Posterior cingulate gyrus (tissue), 11 donors: Measurements from ENCODE around the gene PHLPP1.
A peak's percentile ranks its signal among the peaks of the same experiment; 100 is the strongest.

Experiments
- DNase-seq, 10 donors: peaks; one replicate each; pipeline versions ENCODE4 v3.0.0 to v3.0.0-alpha.2; 2020 to 2021; ENCODE audit warnings: mixed read lengths in 3 of 10
- intact Hi-C: fragments of 100-400 bp; cut with DNase I; formaldehyde crosslinking; loops from one replicate; pipeline ENCODE4 v1.15.1; 2023

PHLPP1 gene

DNA sequence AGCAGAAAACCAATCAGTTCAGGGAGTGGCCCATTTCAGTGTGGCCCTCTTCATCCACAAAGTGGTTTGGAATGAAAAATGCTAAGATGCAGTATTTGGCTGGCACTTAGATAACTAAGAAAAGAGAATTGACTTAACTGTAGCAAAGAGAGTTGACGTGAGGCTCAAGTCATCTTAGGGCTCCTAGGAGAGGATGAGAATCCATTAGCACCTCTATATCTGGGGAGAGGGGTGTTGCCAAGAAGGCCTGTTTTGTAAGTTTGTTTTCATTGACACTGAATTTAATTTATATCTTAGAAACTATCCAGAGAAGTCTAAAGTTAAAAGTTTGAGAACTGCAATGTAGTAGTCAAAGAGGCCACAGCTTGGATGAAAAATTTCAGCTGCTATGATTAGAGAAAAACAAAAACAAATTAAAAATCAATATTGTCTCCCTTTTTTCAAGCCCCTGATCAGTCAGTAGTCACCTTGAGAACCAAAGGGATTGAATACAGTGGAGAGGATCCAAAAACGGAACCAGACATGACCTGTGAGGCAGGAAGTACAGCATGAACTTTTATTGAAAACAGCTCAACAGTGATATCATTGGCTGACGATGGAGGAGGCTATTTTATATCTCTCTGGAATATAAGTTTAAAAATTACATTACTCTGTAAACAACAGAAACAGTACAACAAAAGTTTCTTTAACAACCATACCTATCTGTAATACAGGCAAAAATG, 52.7 kb downstream of the PHLPP1 start:
- DNase-seq = no peak
- intact Hi-C loops = no loop called here

DNA sequence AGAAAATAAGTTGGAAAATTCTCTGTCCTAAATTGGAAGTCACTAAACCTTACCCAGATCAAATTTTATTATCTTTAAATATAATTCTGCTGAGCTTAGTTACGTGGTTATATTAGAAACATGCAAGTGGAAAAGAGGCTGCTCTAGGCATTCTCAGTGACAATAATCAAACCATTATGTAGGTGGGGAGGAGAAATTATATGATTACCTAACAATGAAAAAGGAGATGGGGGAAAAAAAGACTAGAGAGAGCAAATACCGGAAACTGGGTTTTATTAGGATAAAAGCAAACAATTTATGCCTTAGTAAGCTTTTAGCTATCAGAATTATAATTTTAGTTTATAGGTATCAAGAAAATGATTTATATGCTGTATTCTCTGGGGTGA, 53.2 kb downstream of the PHLPP1 start:
- intact Hi-C loops = no loop called here
- no peak for DNase-seq

DNA sequence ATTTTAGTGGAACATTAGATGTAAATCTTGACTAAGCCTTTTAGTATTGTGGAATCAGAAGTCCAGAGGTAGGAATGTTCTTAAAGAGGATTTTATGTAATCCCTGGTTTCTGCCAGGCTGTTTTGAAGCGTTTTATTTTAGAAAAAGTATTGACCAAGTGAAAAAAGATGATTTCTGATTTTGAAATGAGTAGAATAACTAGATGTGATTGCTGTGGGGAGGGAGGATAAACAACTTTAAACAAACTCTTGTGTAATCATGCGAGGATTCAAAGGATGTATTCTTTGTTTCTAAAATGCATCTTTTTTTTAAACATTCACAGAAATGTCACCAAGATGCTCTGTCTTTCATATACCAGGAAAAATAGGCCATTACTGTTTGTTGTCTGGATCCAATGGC, 53.9 kb downstream of the PHLPP1 start:
- no peak for DNase-seq
- intact Hi-C loops = no loop called here

- DNase-seq = no peak
- intact Hi-C loops = no loop called here
Observed at GRCh38 chr18:62771494-62772270, 56.3 kb downstream of the PHLPP1 start.

DNA sequence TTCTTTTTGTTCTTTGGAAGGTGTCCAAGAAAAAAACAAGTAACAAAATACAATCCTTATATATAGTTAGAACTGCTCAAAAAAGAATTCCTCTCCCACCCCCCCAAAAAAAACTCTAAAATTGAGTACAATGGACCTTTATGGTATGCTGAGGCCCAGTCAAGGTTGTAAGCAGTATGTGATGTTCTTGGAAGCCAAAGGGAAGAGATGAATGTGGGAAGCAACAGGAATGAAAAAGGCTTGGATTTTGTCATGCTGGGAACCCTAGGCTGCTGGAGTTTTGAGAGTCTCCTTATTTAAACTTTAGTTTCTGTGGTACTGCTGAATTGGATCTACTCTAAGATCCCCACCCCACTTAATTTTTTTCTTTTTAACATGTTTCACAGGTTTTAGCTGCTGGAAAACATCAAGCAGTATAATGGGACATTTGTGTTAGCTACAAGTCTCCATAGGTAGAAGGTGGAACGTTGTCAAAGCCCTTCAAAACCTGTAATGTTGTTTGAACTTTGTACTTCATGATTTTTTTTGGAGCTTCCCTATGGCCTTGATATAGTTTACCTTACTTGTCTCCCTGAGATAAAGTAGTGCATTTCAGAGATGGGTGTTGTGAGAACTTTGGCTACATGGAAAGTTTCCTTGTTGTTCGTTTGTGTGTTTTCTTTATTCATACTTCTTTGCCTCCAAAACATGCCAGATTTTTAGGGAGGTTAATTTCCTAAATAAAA, 57.7 kb downstream of the PHLPP1 start:
- no peak for DNase-seq
- intact Hi-C loops = no loop called here

- intact Hi-C loops = no loop called here
Observed at GRCh38 chr18:62773691-62774090, 58.4 kb downstream of the PHLPP1 start.

GRCh38 chr18:62776024-62776570, 60.8 kb downstream of the PHLPP1 start:
- DNase-seq = no peak
- intact Hi-C loops = no loop called here

More at GRCh38 chr18:62773691-62774090, 58.4 kb downstream of the PHLPP1 start:
- no peak for DNase-seq

DNA sequence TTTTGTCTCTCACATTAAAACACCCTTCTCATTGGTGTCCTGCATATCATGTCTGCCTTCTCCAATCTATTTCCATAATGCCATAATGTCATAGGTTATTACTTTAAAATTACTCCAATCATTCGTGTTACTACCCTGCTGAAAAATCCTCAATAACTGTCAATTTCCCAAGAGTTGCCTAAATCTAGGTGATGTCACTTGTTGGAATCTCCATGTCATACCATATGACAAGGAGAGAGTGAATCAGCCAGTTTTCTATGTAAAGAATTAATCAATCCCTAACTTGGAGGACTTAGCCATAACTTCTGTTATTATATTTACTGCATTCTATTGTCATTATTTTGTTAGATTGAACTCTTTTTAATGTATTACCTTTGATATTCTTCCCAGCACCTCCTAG, 62.5 kb downstream of the PHLPP1 start:
- intact Hi-C loops = no loop called here
- no peak for DNase-seq

DNA sequence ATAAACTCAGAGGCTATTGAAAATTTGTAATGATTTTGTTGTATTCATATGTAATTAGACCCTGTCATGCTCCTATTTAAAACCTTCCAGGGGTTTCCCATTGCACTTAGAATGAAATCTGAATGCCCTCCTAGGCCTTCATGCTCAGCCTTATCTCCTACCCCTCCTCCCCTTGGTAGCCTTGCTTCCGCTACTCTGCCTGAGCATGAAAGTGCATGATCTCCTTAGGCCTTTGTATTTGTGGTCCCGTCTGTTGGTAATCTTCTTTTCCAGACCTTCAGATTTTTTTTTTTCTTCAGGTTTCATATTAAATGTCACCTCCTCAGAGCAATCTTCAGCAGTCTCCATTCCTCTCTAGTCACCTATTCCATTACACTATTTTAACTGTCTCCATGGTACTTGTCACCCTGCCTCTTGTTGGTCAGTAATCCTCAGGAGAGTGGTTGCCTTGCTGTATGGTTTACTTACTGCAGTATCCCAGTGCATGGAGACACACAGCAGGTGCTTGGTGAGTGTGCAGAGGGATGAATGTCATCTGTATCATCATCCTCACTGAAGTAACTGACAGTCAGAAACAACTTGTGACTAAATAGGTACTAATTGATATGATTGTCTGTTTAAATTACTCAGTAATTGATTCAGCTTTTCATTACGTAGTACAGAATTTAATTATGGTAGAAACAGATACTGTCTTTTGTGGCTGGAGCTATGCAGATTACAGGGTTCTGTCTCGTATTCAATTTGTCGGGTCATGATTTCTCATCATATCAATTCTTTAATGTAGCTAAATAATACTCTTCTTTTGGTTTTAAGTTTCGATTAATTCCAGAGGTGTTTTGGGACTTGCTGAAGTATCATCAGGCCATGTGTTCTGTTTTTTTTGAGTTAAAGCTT, 63.9 kb downstream of the PHLPP1 start:
- intact Hi-C loops = no loop called here
- no peak for DNase-seq

DNA sequence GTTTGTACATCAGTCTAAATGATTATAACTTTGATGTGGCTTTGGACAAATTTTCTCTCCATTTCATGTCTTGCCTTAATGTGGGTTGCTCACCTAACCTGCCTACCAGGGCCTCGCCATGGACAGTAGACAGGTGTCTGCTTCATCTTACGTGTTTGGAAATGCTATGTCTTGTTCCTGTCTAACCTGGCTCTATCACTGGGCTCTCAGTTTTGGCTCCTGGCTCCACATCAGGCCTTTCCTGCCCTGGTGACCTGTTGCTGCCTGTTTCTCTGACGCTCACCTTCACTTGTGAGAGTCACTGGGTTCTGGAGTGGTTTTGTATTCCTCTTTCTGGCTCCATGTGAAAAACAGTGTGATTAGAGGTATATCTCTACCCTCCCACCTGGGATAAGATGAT, 65.9 kb downstream of the PHLPP1 start:
- intact Hi-C loops = loop anchor here (5.0 kb wide), 1 partner anchor 59 kb away; no protein-coding TSS in a partner anchor
- DNase-seq = no peak

DNA sequence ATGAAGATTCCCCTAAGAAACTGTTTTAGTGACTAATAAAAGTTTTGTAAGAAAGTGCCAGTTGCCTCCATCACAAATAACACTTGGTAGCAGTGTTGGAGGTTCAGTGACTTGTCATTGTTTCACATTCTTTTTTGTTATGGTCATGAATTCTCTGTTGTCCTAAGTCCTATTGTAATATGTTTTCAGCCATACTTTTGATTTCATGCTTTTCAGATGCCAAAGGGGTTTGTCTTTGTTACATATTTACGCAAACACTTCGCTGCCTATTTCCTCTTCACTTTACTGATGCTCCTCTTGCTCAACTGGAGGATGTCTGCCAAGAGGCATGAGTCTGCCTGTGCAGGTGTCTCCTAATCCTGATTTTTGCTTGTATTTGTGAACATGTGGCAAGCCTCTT, 66.6 kb downstream of the PHLPP1 start:
- intact Hi-C loops = loop anchor here (5.0 kb wide), 1 partner anchor 60 kb away; no protein-coding TSS in a partner anchor
- DNase-seq = no peak

- no peak for DNase-seq
- intact Hi-C loops = loop anchor here (5.0 kb wide), 1 partner anchor 62 kb away; no protein-coding TSS in a partner anchor
Observed at GRCh38 chr18:62784338-62784965, 69.1 kb downstream of the PHLPP1 start.

DNA sequence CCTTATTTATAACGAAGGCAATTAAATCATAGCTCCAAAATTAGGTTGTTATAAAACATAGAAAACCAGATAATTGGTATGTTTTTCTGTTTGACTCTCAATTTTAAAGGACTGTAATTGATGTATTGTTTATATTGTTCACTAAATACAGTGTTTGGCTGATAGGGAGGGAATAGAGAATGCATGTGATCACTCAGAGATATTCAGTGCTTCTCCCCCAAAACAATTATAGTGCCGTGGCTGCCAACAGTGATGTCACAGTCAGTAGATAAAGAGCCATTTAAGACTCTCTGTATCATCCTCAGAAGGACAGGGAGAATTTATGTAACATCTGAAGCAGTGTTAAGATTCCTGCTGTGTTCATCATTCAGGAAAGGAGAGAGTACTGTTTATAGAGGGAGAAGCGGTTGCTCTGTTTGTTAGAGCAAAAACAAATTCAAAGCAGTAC, 69.6 kb downstream of the PHLPP1 start:
- intact Hi-C loops = loop anchor here (5.0 kb wide), 1 partner anchor 63 kb away; no protein-coding TSS in a partner anchor
- peak in 6 of 10 donors; percentile 38 to 82 (median 57) for DNase-seq

DNA sequence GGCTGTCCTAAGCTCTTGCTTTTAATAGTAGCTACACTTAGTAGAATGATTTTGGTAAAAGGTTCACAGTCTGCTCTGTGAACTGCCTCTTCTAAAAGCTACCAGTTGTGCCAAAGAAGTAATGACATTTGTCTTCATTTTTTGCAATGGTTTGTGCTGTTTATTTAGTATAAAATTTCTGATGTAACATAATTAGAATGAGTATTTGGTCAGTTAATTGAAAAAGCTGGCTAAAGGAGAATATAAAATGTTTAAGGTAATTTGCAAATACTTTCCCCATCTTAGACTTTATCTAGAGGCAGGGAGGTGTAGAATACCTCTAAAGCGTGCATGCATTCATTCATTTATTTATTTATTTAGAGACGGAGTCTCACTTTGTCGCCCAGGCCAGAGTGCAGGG, 71.3 kb downstream of the PHLPP1 start:
- no peak for DNase-seq
- intact Hi-C loops = no loop called here

DNA sequence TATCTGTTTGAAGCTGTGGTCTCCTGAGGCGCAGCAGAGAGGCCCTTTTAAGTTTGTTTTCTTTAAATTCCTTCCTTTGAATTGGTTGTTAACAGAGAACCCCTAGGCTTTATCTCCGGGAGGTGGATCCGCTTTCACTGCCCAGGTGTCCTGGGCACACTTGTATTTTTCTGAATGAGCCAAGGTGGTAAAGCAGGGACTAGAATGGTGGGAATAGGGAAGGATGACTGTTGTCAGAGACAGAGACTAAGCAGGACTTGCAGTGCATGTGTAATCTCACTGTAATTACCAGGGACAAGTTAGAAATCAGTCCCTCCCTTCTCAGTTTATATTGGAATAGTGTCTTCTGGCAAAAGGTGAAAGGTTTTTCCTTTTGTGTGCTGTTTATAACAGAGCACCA, 72.8 kb downstream of the PHLPP1 start:
- DNase-seq = no peak
- intact Hi-C loops = no loop called here

- intact Hi-C loops = no loop called here
- no peak for DNase-seq
Observed at GRCh38 chr18:62788876-62789275, 73.5 kb downstream of the PHLPP1 start.

GRCh38 chr18:62790871-62791772, 75.8 kb downstream of the PHLPP1 start:
- intact Hi-C loops = no loop called here
- peak in 3 of 10 donors; percentile 37 to 75 (median 72) for DNase-seq

DNA sequence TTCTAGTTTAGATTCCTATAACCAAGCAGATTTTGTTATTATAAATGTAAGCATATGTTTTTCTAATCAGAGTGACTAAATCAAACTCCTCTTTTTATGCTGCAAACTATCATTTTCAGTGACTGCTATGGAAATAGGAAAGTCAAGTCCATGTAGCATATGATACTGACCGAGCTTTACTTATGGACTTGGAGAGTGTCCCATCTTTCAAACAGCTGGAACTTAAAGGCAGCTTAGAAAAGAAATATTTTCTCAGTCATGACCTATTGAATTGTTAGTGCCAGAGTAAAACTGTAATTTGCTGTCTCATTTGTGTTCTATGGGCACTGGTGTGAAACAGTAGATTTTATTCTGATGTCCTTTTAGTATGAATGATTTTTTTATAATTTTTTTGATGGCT, 76.7 kb downstream of the PHLPP1 start:
- intact Hi-C loops = no loop called here
- no peak for DNase-seq
